ENCODE data around the gene HSD11B1L. TPM values are rescaled to one million over a fixed set of nuclear protein-coding genes. Genes with fewer than 3 reads are reported as not detected.
A peak's percentile ranks its signal among the peaks of the same experiment; 100 is the strongest.

Gene HSD11B1L
- total RNA-seq, 2 donors from 2014 or later = 3.8 to 4.0 TPM

DNA sequence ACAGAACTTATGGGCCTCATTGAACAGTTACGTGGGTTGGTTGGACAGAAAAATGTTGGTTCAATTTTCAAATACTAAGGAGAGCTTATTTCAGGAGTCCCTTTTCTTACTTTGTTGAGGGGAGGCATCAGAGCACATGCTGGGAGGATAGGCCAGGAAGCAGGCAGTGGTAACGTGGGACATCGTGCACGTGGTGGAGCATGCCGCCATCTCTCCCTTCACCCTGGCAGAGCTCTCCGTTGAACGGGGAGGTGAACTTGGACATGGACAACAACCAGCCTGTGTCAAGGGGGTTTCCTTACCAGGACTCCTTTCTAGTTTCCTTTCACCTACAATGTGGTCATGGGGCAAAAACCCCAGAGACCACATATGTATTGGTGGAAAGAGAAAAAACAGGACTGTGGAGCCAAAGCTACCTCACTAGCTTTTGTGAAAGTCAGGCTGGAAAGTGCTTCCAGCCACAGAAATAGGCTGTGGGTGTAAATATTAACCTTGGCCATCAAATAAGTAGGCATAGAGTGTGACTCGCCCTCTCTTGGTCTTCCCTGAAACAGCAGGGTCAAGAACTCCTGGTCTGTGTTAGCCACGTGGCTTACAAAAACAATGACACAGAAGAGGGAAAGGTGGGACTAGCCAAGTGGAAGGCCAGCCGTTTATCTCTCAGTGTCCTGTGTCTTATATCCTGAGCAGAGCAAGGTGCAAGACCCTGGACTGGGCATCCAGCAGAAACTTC, 14.9 kb upstream of the HSD11B1L start:
- DNase-seq (ENCODE audit: low spot score) = no peak
- intact Hi-C loops (cut with DNase I) = no loop called here

DNA sequence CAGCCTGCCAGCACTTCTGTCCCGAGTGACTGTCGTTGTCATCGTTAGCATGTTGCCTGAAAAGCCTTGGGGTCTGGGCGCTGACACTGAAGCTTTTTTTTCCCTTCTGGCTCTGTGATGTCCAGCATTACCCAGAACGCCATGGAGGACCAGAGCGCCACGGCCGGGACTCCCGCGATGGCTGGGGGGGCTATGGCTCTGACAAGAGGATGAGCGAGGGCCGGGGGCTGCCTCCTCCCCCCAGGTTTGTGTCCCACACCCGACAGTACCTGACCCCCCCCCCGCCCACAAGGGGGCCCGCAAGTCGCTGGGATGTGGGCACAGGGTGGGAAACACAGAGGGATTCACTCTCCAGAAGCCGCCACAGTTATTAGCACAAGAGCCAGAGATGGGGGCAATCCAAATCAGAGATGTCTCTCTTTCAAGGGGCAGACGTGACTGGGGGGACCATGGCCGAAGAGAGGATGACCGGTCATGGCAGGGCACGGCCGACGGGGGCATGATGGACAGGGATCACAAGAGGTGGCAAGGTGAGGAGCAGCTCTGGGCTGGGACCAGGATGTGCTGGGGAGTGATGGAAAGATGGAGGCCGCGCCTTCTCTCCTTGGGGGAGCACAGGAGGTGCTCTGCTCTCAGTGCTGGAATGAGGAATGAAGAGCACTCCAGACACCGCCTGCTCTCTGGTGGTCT, 13.8 kb upstream of the HSD11B1L start:
- intact Hi-C loops (cut with DNase I) = no loop called here
- DNase-seq (ENCODE audit: low spot score) = no peak

DNA sequence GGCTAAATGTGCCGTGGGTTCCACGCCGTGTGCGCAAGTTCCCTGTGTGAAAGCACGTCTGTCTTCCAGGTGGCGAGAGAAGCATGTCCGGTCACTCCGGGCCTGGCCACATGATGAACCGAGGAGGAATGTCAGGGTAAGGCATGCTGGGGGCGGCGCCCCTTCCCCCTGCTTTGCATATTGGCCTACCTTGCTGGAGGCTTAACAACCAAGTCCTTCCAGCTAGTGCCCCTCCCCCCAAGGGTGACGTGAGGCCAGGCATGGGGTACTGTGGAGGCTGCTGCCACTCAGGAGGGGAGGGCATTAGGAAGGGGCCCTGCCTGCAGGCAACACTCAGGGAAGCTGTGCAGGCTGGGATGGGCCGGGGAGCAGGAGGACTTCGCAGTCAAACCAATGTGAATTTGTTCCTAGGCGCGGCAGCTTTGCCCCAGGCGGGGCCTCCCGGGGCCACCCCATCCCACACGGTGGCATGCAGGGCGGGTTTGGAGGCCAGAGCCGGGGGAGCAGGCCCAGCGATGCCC, 13.0 kb upstream of the HSD11B1L start:
- intact Hi-C loops (cut with DNase I) = no loop called here

DNA sequence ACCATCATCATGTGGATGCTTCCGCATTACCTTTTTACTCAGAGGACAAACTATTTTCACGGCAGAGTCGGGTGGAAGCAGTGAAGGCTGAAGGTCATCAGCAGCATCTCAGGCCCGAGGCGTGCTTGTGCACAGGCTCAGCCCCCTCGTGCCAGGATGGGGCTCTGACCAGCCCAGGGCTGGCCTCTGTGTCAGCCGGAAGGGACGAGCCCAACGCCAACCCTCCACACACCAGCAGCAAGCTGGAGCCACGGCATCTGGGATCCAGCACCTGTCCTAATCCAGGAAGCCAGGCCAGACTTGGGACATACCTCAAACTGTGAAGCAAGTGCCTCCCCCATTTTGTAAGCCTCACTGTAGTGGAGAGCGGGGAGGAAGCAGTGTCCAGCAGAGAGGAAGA, 11.6 kb upstream of the HSD11B1L start:
- no peak for DNase-seq (ENCODE audit: low spot score)
- intact Hi-C loops (cut with DNase I) = no loop called here

More for the DNA sequence above, 13.0 kb upstream of the HSD11B1L start:
- no peak for DNase-seq (ENCODE audit: low spot score)

DNA sequence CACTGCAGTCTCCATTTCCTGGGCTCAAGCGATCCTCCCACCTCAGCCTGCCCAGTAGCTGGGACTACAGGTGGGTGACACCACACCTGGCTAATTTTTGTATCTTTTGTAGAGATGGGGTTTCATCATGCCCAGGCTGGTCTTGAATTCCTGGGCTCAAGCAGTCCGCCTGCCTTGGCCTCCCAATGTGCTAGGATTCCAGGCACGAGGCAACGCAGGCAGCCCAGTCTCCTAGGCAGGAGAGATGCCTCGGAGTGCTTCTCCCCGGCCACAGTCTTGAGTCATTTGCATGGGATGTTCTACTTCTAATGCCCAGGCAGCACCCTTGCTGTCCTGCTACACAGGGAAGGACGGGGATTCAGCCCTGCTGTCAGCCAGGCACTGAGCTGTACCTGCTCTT, 9.2 kb upstream of the HSD11B1L start:
- intact Hi-C loops (cut with DNase I) = no loop called here
- no peak for DNase-seq (ENCODE audit: low spot score)

DNA sequence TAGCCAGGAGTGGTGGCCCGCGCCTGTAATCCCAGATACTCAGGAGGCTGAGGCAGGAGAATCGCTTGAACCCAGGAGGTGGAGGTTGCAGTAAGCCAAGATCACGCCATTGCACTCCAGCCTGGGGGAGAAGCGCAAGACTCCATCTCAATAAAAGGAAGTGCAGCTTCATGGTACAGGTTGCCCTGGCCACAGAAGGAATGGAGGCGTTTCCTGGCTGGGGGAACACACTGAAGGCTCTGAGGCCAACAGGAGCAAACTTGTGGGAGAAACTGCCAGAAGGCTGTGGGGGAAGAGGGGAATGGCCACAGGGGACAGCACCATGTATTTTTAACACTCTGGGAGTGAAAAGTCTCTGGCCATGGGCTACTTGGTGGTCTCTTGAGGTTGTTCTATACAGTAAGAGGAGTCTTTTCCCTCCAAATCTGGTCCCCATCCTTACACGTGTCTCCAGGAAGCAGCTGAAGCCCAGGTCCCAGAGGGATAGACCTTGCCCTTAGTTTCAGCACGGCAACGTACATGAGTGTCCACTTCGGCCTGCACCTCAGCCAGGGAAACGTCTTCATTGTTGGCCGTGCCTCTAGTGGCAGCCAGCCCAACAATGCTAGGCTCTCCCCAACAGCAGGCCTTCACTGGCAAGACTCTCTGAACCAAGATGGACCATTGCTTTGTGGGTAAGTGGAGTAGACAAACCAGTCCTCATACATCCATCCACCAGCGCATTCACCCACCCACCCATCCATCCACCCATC, 7.9 kb upstream of the HSD11B1L start:
- no peak for DNase-seq (ENCODE audit: low spot score)
- intact Hi-C loops (cut with DNase I) = no loop called here

DNA sequence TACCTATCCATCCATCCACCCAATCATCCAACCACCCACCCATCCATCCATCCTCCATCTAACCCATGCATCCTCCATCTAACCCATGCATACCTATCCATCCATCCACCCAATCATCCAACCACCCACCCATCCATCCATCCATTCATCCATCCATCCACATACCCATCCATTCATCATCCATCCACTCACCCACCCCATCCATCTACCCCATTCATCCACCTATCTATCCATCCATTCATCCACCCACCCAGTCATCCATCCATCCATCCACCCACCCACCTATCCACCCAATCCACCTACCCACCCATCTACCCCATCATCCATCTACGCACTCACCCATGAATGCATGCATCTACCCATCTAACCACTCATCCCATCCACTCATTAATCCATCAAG, 7.1 kb upstream of the HSD11B1L start:
- intact Hi-C loops (cut with DNase I) = no loop called here
- no peak for DNase-seq (ENCODE audit: low spot score)

DNA sequence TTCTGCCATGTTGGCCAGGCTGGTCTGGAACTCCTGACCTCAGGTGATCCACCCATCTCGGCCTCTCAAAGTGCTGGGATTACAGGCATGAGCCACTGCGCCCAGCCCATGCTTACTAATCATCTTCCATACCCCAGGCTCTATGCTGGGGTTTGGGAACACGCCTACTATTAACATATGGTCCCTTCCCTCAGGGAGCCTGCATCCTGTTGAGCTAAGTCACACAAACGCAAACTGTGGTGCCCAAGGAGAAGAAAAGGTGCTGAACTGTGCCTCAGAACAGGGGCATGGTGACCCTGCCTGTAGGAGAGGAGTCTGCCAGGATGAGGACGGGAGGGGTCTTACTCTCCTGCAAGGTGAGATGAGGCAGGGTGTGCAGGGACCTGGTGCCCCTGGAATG, 6.1 kb upstream of the HSD11B1L start:
- intact Hi-C loops (cut with DNase I) = loop anchor here in 1 of 2 donors (5.0 kb wide), 1 partner anchor 1882 kb away; no protein-coding TSS in a partner anchor
- no peak for DNase-seq (ENCODE audit: low spot score)

DNA sequence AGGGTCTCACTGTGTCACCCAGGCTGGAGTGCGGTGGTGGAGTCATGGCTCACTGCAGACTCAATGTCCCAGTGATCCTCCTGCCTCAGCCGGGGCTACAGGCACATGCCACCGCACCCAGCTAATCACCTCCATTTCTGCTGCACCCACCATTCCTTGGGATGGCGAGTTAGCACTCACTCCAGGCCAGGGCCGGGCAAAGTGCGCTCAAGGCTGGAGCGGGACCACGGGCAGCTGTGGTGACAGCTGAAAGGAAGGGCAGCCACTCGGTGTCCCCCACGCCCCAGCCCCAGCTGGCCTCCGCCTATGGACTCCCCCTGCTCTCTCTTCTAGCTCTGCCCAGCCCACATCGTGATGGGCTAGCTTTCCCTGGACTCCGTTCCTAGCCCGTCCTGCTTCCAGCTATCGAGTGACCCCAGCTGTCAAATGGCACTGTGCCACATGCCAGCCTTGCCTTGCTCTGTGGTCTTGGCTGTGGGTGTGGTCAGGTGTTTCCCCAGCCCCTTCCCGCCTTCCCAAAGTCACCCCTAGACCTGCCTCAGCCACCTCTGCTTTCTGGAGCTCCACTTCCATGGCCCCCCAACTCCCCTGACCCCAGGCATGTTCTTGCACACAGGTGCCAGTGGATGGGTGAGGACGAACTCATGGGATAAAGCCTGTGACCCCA, 4.6 kb upstream of the HSD11B1L start:
- intact Hi-C loops (cut with DNase I) = loop anchor here in 1 of 2 donors (5.0 kb wide), 1 partner anchor 1884 kb away; no protein-coding TSS in a partner anchor

DNA sequence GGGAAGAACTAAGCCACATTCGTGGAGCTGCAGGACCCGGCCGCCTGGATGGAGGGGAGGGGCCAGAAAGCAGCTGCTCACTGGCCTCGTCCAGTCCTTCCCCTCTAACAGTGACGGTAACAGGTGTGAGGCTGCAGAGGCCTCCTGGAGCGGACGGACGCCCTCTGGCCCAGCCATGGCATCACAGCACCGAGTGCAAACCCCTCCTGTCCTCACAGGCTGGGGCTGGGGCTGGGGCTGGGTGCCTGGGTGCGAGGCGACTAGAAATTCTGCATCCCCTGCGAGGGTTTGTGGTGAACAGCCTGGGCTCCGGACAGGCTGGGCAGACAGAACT, 4.1 kb upstream of the HSD11B1L start:
- intact Hi-C loops (cut with DNase I) = loop anchor here in 1 of 2 donors (5.0 kb wide), 1 partner anchor 1884 kb away; no protein-coding TSS in a partner anchor
- no peak for DNase-seq (ENCODE audit: low spot score)

More for the DNA sequence above, 4.6 kb upstream of the HSD11B1L start:
- no peak for DNase-seq (ENCODE audit: low spot score)

DNA sequence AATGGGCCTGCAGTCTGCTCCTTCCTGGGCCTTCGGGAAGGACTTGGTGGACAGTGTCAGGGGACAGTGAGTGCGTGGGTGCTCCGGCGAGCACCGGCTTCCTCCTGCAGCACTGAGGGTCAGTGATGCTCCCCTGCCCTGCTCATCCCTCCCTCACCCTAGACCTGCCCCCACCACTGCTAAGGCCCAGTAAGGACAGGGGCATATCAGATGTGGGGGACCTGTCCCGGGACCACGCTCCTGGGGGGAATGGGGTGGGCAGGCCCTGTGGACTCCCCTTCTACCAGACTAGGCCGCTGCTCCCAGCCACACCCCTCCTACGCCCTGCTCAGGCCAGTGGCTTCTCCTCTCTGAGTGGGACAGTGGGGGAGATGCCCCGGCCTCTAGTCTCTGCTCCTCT, 3.7 kb upstream of the HSD11B1L start:
- intact Hi-C loops (cut with DNase I) = loop anchor here in 1 of 2 donors (5.0 kb wide), 1 partner anchor 1885 kb away; no protein-coding TSS in a partner anchor
- DNase-seq (ENCODE audit: low spot score) = no peak

DNA sequence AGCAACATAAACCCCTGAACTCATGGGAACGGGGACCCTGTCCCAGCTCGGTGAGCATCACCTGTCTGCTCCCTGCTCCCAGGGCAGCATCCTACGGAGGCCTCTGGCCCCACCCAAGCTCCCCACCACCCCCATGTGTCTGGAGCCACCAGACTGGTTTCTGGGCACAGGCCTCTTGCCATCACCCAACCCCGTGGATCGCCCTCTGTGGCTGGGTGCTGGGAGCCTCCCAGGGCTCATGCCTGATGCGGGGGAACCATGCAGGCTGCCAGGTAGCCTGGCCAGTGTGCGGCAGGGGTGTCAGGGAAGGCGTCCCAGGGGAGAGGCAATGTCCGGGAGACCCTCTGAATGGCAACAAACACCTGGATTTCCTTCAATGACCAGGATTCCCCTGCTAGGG, 3.2 kb upstream of the HSD11B1L start:
- intact Hi-C loops (cut with DNase I) = loop anchor here in 1 of 2 donors (5.0 kb wide), 1 partner anchor 1885 kb away; no protein-coding TSS in a partner anchor
- DNase-seq (ENCODE audit: low spot score) = no peak

DNA sequence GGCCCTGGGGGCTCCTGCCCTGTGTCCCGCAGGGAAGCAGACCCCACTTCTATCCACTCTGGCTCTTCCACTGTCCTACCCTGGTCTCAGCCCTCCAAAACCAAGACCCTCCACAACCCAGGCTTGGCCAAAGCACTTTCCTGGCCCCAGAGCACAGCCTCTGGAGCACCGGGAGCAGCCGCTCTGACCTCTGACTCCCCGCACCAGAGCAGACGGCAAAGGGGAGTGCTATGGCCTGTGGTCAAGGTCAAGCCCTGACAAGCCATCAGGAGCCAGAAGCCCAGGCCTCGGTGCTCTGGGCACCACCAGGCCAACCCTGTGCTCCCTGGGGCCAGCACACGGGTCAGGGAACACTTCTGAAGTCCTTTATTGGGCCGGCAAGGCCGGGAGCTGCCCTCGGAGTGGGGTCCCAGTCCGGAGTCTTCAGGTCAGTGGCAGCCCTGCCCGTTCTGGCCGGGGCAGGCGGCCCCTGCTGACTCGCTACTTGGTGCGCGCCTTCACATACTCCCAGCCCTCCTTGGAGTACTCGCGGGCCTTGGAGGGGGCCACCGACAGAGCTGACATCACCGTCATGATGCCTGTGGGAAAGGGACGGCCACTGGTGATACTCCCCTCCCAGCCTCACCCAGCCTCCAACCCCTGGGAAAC, 2.6 kb upstream of the HSD11B1L start:
- no peak for DNase-seq (ENCODE audit: low spot score)
- intact Hi-C loops (cut with DNase I) = loop anchor here in 1 of 2 donors (5.0 kb wide), 1 partner anchor 1886 kb away; no protein-coding TSS in a partner anchor

DNA sequence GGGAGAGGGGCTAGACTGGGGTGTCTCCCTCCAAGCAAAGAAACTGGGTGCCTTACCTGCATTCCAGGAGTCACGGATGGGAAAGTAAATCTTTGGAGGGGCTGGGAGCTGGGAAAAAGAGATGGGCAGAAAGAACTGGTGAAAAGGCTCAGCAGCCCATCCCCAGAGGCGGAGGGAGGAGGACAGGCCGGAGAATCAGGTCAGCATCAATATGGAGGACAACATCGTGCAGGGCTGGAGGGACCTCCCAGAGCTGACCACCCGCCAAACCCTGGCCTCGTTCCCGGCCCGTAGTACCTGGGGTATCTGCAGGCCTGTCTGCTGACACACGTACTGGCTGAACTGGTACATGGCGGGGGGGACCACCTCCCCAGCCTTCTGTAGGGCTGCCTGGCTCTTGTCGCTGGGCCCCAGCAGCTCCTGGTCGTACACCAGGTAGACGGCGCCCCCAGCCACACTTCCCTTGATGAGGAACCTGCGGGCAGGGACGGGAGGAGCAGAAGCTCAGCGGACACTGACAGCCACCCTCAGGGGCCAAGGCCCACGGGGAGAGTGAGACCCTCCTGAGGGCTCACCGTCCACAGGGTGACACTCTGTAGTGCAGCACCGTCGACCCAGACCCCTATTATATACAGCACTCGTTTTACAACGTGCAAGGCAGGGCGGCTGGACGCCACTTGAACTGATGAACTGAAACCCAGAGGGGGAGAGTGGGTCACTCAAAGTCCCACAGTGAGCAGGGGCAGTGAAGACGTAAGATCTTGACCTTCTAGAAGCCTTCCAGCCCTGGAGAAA, 1.3 kb upstream of the HSD11B1L start:
- no peak for DNase-seq (ENCODE audit: low spot score)
- intact Hi-C loops (cut with DNase I) = loop anchor here in 1 of 2 donors (5.0 kb wide), 1 partner anchor 1887 kb away; no protein-coding TSS in a partner anchor

DNA sequence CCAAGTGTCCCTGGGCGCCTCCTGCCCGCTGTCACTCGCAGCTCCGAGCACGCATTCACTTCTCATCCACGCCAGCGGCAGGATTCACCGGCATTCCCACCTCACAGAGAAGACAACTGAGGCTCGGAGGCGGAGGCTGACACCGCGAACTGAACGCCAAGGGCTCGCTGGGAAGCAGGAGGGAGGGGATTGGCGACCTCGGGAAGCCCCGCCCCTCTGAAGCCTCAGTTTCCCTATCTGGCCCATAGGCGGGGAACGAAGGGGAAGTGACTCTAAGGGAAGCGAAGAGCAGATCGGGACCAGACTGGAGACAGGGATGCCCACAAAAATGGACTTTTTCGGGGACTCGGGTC, 767 bp upstream of the HSD11B1L start:
- no peak for DNase-seq (ENCODE audit: low spot score)
- intact Hi-C loops (cut with DNase I) = no loop called here

DNA sequence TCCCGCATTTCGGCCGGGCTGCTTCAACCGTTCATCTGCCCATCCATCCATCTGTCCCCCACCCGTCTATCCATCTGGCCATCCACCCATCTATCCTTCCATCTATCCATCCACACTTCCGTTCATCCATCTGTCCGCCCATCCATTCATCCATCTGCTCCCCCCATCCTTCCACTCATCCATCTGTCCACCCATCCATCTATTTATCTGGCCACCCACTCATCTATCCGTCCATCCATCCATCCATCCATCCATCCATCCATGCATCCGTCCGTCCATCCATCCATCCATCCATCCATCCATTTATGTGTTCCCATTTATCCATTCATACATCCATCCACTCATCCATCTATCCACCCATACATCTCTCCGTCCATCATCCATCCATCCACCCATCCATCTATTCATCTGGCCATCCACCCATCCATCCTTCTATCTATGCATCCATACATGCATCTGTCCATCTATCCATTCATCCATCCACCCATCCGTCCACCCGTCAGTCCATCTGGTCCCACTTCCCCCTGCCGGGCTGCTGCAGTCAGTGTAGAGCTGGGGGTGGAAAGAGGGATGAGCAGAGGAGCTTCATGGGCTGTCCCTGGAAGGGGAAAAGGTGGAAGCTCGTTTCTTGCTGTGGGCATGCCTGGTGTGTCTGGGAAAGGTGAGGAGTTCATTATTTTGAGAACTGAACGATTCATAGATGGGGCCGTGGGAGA, 722 bp downstream of the HSD11B1L start:
- no peak for DNase-seq (ENCODE audit: low spot score)
- intact Hi-C loops (cut with DNase I) = no loop called here

DNA sequence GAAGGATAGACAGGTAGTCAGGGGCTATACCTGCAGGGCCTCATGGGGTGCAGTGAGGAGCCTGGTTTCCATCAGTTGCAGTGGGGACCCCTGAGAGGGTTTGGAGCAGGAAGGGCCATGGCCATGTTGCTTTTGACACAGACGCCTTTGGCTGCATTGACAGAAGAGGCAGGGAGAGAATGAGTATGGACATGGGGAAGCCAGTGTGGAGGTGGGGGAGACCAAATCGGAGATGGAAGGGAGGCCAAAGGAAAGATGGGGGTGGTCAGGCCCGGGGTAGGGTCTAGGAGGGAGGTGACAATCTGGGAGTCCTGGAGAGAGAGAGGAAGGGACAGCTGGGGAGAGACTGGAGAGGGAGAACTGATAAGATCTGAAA, 1.3 kb downstream of the HSD11B1L start:
- intact Hi-C loops (cut with DNase I) = no loop called here
- peak; percentile 50 for DNase-seq (ENCODE audit: low spot score)
